ENCODE data around the gene PTPRN2.
"Not testable (repeated sequence)": the region's sequence is repeated elsewhere in the genome, so short reads cannot be mapped to it uniquely, and the experiment has no call there.

Gene PTPRN2

GRCh38 chr7:158277219-158278141, 310.1 kb downstream of the PTPRN2 start:
- TF ChIP-seq POLR2A (IDR thresholded peaks at IDR 0.05; ENCODE audit: extremely low read depth, insufficient read length), result no peak
- TF ChIP-seq, protein P1, sequence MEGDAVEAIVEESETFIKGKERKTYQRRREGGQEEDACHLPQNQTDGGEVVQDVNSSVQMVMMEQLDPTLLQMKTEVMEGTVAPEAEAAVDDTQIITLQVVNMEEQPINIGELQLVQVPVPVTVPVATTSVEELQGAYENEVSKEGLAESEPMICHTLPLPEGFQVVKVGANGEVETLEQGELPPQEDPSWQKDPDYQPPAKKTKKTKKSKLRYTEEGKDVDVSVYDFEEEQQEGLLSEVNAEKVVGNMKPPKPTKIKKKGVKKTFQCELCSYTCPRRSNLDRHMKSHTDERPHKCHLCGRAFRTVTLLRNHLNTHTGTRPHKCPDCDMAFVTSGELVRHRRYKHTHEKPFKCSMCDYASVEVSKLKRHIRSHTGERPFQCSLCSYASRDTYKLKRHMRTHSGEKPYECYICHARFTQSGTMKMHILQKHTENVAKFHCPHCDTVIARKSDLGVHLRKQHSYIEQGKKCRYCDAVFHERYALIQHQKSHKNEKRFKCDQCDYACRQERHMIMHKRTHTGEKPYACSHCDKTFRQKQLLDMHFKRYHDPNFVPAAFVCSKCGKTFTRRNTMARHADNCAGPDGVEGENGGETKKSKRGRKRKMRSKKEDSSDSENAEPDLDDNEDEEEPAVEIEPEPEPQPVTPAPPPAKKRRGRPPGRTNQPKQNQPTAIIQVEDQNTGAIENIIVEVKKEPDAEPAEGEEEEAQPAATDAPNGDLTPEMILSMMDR (IDR thresholded peaks at IDR 0.05; ENCODE audit: low read depth, low read length), result no peak
- TF ChIP-seq, protein P2, sequence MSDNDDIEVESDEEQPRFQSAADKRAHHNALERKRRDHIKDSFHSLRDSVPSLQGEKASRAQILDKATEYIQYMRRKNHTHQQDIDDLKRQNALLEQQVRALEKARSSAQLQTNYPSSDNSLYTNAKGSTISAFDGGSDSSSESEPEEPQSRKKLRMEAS (IDR thresholded peaks at IDR 0.05; ENCODE audit: low read depth, low read length), result no peak
- no peak for TF ChIP-seq MYC (IDR thresholded peaks at IDR 0.05; ENCODE audit: low read depth, low read length)
- DNase-seq (ENCODE audit: low read depth), result no peak
- H3K4me3 ChIP-seq (ENCODE audit: low read depth, low read length), result no peak overlapping the region

GRCh38 chr7:158276414-158277218, 311.0 kb downstream of the PTPRN2 start:
- TF ChIP-seq, protein P1 (IDR thresholded peaks at IDR 0.05; ENCODE audit: low read depth, low read length), result no peak
- TF ChIP-seq POLR2A (IDR thresholded peaks at IDR 0.05; ENCODE audit: extremely low read depth, insufficient read length) (no peak), MYC (IDR thresholded peaks at IDR 0.05; ENCODE audit: low read depth, low read length) (no peak)
- TF ChIP-seq, protein P2 (IDR thresholded peaks at IDR 0.05; ENCODE audit: low read depth, low read length), result no peak
- no peak overlapping the region for H3K4me3 ChIP-seq (ENCODE audit: low read depth, low read length)
- no peak for DNase-seq (ENCODE audit: low read depth)

GRCh38 chr7:158275711-158276413, 311.8 kb downstream of the PTPRN2 start:
- TF ChIP-seq MYC (IDR thresholded peaks at IDR 0.05; ENCODE audit: low read depth, low read length), result no peak
- TF ChIP-seq, protein P1 (IDR thresholded peaks at IDR 0.05; ENCODE audit: low read depth, low read length), result no peak
- TF ChIP-seq, protein P2 (IDR thresholded peaks at IDR 0.05; ENCODE audit: low read depth, low read length), result no peak
- H3K4me3 ChIP-seq (ENCODE audit: low read depth, low read length), result no peak overlapping the region
- no peak for DNase-seq (ENCODE audit: low read depth)

GRCh38 chr7:158274996-158275395, 312.6 kb downstream of the PTPRN2 start:
- no peak for DNase-seq (ENCODE audit: low read depth)
- TF ChIP-seq, protein P2 (IDR thresholded peaks at IDR 0.05; ENCODE audit: low read depth, low read length), result no peak
- TF ChIP-seq POLR2A (IDR thresholded peaks at IDR 0.05; ENCODE audit: extremely low read depth, insufficient read length) (no peak), MYC (IDR thresholded peaks at IDR 0.05; ENCODE audit: low read depth, low read length) (no peak)
- TF ChIP-seq, protein P1 (IDR thresholded peaks at IDR 0.05; ENCODE audit: low read depth, low read length), result no peak
- no peak overlapping the region for H3K4me3 ChIP-seq (ENCODE audit: low read depth, low read length)

- TF ChIP-seq, protein P2 (IDR thresholded peaks at IDR 0.05; ENCODE audit: low read depth, low read length), result no peak
- TF ChIP-seq MYC (IDR thresholded peaks at IDR 0.05; ENCODE audit: low read depth, low read length) (no peak), POLR2A (IDR thresholded peaks at IDR 0.05; ENCODE audit: extremely low read depth, insufficient read length) (no peak)
- TF ChIP-seq, protein P1 (IDR thresholded peaks at IDR 0.05; ENCODE audit: low read depth, low read length), result no peak
- no peak for DNase-seq (ENCODE audit: low read depth)
- H3K4me3 ChIP-seq (ENCODE audit: low read depth, low read length), result no peak overlapping the region
These were observed 313.2 kb downstream of the PTPRN2 start for GRCh38 chr7:158274404-158274811.

- H3K4me3 ChIP-seq (ENCODE audit: low read depth, low read length); DNase-seq (ENCODE audit: low read depth): not testable (repeated sequence)
These were observed 313.8 kb downstream of the PTPRN2 start for GRCh38 chr7:158273756-158274342.
